ENCODE results near the gene CLEC1B.
"Not testable (repeated sequence)": the region's sequence is repeated elsewhere in the genome, so short reads cannot be mapped to it uniquely, and the experiment has no call there.

The CLEC1B gene

GRCh38 chr12:9973949-9974348 is 25.0 kb downstream of the CLEC1B start:
- DNase-seq, result no peak

DNA sequence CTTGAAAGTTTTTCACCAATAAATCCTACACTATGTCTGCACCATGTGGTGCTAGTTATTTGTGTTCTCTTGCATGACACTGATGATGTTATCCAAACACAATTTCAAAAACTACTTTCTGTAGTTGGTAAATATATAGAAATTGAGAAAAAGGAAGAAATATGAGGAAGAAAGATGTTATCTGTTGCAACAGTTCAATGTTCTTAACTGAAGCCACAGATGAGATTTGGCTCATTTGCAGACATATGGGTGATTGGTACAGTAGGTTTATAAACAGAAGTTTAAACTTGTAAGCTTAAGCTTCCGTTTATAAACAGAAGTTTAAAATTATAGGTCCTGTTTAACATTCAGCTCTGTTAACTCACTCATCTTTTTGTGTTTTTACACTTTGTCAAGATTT is 27.7 kb downstream of the CLEC1B start, which contains the start of gene CLEC12A:
Gene CLEC12A (plus strand): TSS at position 229 of the 400 bp plus-strand sequence. CDS start 188 bp downstream, outside the sequence.
- DNase-seq, result no peak

DNA sequence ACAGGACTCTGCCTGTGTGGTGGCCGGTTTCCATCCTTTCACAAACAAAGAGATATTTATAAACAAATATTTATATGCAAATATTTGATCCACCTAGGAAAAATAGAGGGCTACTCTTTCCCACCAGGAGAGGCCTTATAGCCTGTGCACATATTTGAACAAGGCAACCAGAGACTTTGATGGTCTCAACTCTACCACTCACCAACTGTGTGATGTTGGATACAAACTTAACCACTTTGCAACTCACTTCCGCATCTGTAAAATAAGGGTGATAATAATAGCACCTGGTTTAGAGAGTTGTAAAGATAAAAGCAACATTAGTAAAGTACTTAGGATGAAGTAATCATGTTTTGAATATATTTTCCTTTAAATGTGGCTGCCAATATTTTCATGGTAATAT is 29.2 kb downstream of the CLEC1B start:
- no peak for DNase-seq

DNA sequence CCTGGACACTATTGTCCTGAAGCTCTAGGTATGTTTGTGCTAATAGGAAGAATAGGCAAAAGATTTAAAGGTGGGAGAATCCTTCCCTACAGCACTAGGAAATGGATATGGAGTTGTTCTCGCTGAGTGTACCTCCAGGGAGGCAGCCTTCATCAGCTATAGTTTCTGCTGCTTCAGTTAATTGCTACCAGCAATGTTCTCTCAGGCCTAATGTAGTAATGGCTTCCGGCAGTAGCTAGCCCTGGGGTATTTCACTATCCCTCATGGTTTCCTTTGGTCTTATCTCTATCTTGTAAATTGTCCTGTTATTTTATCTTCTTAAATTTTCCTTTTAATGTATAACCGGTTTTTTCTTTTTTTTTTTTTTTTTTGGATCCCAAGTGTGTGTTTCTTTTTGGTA is 37.0 kb downstream of the CLEC1B start:
- DNase-seq, result no peak

GRCh38 chr12:9961106-9961505 is 37.8 kb downstream of the CLEC1B start:
- DNase-seq, result no peak

GRCh38 chr12:9960590-9960989 is 38.3 kb downstream of the CLEC1B start:
- DNase-seq, result no peak

- DNase-seq, result no peak
Observed at GRCh38 chr12:9957834-9958233, 41.1 kb downstream of the CLEC1B start.

- DNase-seq, result not testable (repeated sequence)
Observed at GRCh38 chr12:9952954-9953729, 45.8 kb downstream of the CLEC1B start.

GRCh38 chr12:9951026-9951675 is 47.8 kb downstream of the CLEC1B start:
- DNase-seq, result no peak

- no peak for DNase-seq
Observed at GRCh38 chr12:9948606-9949296, 50.2 kb downstream of the CLEC1B start.

DNA sequence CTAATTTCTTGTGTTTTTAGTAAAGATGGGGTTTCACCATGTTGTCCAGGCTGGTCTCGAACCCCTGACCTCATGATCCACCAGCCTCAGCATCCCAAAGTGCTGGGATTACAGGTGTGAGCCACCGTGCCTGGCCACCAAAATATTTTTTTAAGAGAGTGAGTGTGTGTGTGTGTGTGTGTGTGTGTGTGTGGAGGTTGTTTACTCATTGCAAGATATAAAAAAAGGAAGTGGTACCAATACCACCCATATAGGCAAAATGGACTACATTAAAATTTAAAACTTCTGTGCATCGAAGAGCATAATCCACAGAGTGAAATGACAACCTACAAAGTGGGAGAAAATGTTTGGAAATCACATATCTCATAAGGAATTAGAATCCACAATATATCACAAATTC is 51.2 kb downstream of the CLEC1B start:
- no peak for DNase-seq

GRCh38 chr12:9944391-9944790 is 54.5 kb downstream of the CLEC1B start:
- DNase-seq, result no peak

GRCh38 chr12:9943240-9943639 is 55.7 kb downstream of the CLEC1B start:
- DNase-seq, result no peak
